SHP77 treated with DMSO at 0.1 percent for 48 hours (cell line): ENCODE data around the gene PHLPP1.

Source experiments
- DNase-seq: peaks from one replicate; lab custom pipeline; 2025; lab: John Stamatoyannopoulos, UW

Gene PHLPP1

GRCh38 chr18:62850619-62851306, 135.4 kb downstream of the PHLPP1 start:
- DNase-seq = no peak

- DNase-seq = no peak
These were observed 137.5 kb downstream of the PHLPP1 start for GRCh38 chr18:62852851-62853250.

- DNase-seq = no peak
These were observed 141.0 kb downstream of the PHLPP1 start for GRCh38 chr18:62856294-62856693.

GRCh38 chr18:62857263-62857976, 142.1 kb downstream of the PHLPP1 start:
- no peak for DNase-seq

- no peak for DNase-seq
These were observed 144.7 kb downstream of the PHLPP1 start for GRCh38 chr18:62860062-62860461.

- no peak for DNase-seq
These were observed 147.1 kb downstream of the PHLPP1 start for GRCh38 chr18:62862466-62862865.

GRCh38 chr18:62863579-62864001, 148.2 kb downstream of the PHLPP1 start:
- no peak for DNase-seq

- no peak for DNase-seq
These were observed 150.2 kb downstream of the PHLPP1 start for GRCh38 chr18:62865498-62865897.

- no peak for DNase-seq
These were observed 152.2 kb downstream of the PHLPP1 start for GRCh38 chr18:62867534-62867933.

GRCh38 chr18:62868645-62869044, 153.3 kb downstream of the PHLPP1 start:
- no peak for DNase-seq

GRCh38 chr18:62870643-62871042, 155.3 kb downstream of the PHLPP1 start:
- DNase-seq = no peak

- no peak for DNase-seq
These were observed 160.0 kb downstream of the PHLPP1 start for GRCh38 chr18:62875323-62875722.

- no peak for DNase-seq
These were observed 160.8 kb downstream of the PHLPP1 start for GRCh38 chr18:62876111-62876510.

GRCh38 chr18:62876828-62877227, 161.5 kb downstream of the PHLPP1 start:
- no peak for DNase-seq

GRCh38 chr18:62877411-62878221, 162.3 kb downstream of the PHLPP1 start:
- peak; percentile 48 for DNase-seq

- DNase-seq = no peak
These were observed 163.0 kb downstream of the PHLPP1 start for GRCh38 chr18:62878305-62878704.

GRCh38 chr18:62880034-62880433, 164.7 kb downstream of the PHLPP1 start:
- no peak for DNase-seq

GRCh38 chr18:62880673-62881364, 165.5 kb downstream of the PHLPP1 start:
- no peak for DNase-seq

- peak; percentile 81 for DNase-seq
These were observed 166.2 kb downstream of the PHLPP1 start for GRCh38 chr18:62881509-62882016.

- peak; percentile 44 for DNase-seq
These were observed 168.8 kb downstream of the PHLPP1 start for GRCh38 chr18:62883937-62884735.

GRCh38 chr18:62885804-62886203, 170.5 kb downstream of the PHLPP1 start:
- no peak for DNase-seq
